GM12865 (cell line): Measurements from ENCODE around the gene ATP9A.

Experiments
- DNase-seq: peaks from one replicate; pipeline ENCODE4 v3.0.0; 2010; ENCODE audit warnings: low read depth
- H3K4me3 ChIP-seq: 2 replicates; pipeline ENCODE4 v1.5.1; 2011; ENCODE audit warnings: mild to moderate bottlenecking, low read depth, low read length, control low read depth
- TF ChIP-seq, protein P1 (sequence below): IDR thresholded peaks from 2 replicates; pipeline ENCODE4 v1.5.1; 2011; ENCODE audit warnings: low read length, control low read depth, low read depth, inconsistent platforms; ENCODE audit not compliant: insufficient read depth; ENCODE audit errors: missing control alignments

ATP9A gene

DNA sequence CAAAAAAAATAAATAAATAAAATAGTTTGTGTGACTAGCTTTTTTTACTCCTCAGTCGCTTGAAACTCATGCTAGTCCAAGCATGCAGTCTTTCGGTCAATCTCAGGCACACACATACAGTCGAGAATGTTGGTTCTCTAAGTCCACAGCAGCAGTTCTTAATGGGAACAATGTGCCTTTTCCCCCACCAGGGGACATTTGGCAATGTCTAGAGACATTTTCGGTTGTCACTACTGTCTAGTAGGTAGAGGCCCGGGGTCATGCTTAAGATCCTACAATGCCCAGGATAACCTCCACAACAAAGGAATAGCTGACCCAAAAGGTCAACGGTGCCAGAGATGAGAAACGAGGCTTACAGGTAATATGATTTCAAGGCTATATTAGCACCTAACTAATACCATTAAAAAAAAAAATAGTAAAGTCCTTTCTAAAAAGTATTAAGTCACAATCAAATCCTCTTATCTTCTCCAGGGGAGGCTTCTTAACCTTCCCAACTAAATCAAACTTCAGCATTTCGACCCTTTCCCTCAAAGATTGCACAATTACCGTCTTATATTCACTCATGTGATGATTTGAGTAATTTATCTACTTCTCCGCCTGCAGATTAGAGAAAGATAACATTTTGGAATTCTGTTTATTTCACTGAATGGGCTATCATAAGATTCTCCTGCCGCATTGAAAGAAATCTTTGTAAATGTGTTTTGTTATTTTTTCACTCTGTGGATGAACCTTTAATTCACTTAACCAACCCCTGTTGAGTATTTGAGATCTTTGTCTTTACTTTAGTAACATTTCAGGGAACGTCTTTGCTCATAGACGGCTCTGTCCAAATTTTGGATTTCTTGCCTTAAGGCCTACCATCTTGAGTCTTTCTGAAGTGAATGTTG, 42.2 kb upstream of the ATP9A start:
- no peak overlapping the region for H3K4me3 ChIP-seq
- no peak for DNase-seq
- TF ChIP-seq, protein P1, sequence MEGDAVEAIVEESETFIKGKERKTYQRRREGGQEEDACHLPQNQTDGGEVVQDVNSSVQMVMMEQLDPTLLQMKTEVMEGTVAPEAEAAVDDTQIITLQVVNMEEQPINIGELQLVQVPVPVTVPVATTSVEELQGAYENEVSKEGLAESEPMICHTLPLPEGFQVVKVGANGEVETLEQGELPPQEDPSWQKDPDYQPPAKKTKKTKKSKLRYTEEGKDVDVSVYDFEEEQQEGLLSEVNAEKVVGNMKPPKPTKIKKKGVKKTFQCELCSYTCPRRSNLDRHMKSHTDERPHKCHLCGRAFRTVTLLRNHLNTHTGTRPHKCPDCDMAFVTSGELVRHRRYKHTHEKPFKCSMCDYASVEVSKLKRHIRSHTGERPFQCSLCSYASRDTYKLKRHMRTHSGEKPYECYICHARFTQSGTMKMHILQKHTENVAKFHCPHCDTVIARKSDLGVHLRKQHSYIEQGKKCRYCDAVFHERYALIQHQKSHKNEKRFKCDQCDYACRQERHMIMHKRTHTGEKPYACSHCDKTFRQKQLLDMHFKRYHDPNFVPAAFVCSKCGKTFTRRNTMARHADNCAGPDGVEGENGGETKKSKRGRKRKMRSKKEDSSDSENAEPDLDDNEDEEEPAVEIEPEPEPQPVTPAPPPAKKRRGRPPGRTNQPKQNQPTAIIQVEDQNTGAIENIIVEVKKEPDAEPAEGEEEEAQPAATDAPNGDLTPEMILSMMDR, result no peak

DNA sequence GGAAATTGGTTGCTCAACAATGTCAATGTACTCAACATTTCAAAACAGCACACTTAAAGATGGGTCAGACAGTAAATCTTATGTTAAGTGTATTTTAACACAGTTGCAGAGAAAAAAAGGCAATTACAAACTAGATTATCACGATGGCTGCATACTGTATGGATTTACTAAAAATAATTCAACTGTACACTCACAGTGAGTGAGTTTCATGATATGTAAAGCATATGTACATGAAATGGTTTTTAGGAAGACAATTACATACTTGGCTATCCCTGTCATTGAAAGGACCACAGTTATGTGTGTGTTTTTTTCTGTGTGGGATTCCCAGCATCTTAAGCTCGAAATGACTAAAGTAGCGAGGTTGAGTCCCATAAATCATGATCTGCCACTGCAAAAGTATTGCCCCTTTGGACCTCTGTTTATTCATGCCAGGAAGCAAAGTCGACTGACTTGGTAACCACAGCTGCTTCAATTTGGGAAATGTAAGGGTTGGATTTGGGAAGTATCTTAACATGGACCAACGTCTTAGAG, 39.6 kb upstream of the ATP9A start:
- TF ChIP-seq, protein P1, result no peak

DNA sequence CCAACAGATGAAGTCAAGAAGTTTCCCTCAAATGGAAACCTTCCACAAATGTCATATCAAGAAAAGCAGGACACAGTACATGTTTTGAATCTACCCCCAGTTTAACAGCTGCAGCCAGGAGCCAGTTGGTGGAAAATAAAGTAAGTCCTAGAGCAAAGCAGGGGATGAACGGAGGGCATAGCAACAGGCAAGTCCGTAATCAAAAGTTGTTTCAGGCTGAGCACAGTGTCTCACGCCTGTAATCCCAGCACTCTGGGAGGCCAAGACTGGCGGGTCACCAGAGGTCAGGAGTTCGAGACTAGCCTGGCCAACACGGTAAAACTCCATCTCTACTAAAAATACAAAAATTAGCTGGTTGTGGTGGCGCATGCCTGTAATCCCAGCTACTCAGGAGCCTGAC, 36.6 kb upstream of the ATP9A start:
- no peak for DNase-seq
- H3K4me3 ChIP-seq, result no peak overlapping the region
- TF ChIP-seq, protein P1, result no peak

More for the DNA sequence above, 39.6 kb upstream of the ATP9A start:
- no peak overlapping the region for H3K4me3 ChIP-seq
- DNase-seq, result no peak

DNA sequence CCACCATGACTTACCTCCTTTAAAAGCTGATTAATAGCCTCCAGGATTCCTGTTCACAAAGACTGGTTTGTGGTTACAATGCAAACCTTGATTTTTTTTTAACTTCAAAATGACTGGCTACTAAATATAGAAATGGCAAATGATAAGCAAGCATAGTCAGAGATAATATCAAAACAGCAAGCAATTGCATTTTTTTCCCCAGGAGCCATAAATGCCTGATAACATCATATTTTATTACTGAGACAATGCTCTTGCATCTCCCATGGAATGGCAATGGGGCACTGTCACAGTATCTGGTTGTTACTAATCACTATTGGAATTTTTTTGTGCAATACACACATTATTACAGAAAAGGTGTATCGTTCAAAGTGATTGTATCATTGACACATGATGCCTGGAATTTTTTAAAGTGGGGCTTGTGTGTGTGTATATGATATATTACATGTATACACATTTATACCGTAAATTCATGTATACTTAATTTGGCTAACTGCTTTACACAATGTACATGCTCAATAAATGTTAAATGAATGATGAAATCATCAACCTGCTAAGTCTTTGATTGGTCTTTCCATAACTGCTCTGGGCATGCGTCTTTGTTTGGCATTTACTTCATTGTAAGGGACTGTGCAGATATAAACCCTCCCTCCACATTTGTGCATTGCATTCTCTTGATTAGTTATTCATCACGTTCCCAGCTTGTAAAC, 35.1 kb upstream of the ATP9A start:
- TF ChIP-seq, protein P1, result no peak
- no peak overlapping the region for H3K4me3 ChIP-seq
- no peak for DNase-seq

DNA sequence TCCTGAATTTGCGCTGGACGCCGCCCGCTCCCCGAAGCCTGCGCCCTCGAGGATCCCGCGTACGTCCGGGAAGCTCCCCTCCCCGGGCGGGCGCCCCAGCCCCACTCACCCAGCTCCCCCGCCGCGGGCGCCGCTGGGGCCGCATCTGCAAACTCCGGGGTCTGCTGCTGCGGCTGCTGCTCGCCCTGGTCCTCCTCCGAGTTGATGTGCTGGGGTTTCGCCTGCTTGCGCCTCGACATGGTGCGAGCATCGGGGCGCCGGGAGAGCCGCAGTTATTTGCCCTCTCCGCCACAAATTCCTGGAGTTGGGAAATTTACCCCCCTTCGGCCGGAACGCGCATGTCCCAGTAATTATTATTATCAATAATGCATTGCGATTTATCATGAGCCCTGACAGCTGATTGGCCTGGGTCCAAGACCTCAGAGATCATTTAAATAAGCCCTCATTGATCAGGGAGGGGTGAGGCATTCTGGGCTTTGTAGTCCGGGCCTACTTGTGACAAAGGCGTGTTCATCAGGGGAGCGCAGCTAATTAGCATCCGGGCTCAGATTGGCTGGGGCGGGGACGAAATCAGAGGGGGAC, 34.1 kb upstream of the ATP9A start, which contains the start of gene SALL4:
SALL4 (minus strand) TSS at position 352 of the 582 bp plus-strand sequence; CDS start at position 239, 113 bp downstream.
- DNase-seq, result no peak
- TF ChIP-seq, protein P1, result no peak
- H3K4me3 ChIP-seq, result no peak within 1 kb of the TSS

DNA sequence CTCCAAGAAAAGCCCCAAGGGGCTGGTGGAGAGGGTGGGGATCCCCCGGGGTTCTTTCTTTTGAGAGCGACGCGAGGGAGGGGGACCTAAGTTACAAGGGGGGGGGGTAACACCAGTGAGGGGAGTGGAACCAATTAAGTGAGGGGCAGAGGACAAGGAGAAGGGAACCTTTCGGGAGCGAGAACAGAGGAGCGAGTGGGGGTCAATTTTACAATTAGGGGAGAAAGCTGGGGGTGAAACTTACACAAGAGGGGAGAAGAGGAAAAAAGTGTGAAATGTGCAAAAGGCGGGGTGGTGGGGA, 33.6 kb upstream of the ATP9A start:
- no peak overlapping the region for H3K4me3 ChIP-seq
- TF ChIP-seq, protein P1, result no peak
- no peak for DNase-seq
